Fibroblast of villous mesenchyme (primary cell): Measurements from ENCODE around the gene LRWD1. TPM values are rescaled to one million over a fixed set of nuclear protein-coding genes. Genes with fewer than 3 reads are reported as not detected.

Experiments used
- DNase-seq: peaks from one replicate; pipeline ENCODE4 v3.0.0-alpha.2; 2010; ENCODE audit warnings: low read depth
- H3K4me3 ChIP-seq: 2 replicates; pipeline ENCODE4 v1.5.1; 2011; ENCODE audit warnings: low read depth, mild to moderate bottlenecking, low read length
- total RNA-seq: library from RNA; depleted of rRNA; stranded (reverse); fragments of >200 nt; gene quantifications from 2 replicates; pipeline ENCODE4 v1.2.3, GENCODE V29; 2012
- TF ChIP-seq, protein P1 (sequence below): IDR thresholded peaks from 2 replicates; pipeline ENCODE4 v1.5.1; 2012; ENCODE audit warnings: low read depth, mild to moderate bottlenecking, low read length; ENCODE audit not compliant: insufficient read depth

The LRWD1 gene
- total RNA-seq, 1 donor = 22.9 TPM

GRCh38 chr7:102431617-102432298 is 33.0 kb upstream of the LRWD1 start:
- no peak overlapping the region for H3K4me3 ChIP-seq
- TF ChIP-seq, protein P1, sequence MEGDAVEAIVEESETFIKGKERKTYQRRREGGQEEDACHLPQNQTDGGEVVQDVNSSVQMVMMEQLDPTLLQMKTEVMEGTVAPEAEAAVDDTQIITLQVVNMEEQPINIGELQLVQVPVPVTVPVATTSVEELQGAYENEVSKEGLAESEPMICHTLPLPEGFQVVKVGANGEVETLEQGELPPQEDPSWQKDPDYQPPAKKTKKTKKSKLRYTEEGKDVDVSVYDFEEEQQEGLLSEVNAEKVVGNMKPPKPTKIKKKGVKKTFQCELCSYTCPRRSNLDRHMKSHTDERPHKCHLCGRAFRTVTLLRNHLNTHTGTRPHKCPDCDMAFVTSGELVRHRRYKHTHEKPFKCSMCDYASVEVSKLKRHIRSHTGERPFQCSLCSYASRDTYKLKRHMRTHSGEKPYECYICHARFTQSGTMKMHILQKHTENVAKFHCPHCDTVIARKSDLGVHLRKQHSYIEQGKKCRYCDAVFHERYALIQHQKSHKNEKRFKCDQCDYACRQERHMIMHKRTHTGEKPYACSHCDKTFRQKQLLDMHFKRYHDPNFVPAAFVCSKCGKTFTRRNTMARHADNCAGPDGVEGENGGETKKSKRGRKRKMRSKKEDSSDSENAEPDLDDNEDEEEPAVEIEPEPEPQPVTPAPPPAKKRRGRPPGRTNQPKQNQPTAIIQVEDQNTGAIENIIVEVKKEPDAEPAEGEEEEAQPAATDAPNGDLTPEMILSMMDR = no peak
- peak; percentile 24 for DNase-seq

DNA sequence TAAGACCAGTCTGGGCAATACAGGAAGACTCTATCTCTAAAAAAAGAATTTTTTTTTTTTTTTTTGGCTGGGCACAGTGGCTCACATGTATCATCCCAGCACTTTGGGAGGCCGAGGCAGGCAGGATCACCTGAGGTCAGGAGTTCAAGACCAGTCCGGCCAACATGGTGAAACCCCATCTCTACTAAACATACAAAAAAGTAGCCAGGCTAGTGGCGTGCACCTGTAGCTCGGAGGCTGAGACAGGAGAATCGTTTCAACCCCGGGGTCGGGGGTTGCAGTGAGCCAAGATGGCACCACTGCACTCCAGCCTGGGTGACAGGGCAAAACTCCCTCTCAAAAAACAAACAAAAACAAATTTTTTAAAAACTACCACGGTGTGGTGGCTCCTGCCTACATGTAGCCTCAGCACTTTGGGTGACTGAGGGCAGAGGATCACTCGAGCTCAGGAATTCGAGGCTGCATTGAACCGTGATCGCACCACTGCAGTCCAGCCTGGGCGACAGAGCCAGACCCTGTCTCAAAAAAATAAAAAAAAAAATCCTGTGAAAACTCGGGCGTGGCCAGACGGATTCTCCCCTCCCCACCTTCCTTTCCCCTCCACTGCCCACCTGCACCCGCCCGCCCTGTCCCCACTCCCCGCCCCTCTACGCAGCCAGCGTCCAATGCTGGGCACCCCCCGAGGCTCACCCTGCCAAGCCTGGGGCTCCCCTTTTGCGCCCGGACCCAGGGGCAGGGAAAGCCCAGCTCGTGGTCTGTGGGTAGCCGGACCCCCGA is 32.2 kb upstream of the LRWD1 start:
- DNase-seq = no peak
- TF ChIP-seq, protein P1 = no peak
- peak overlapping the region; percentile 81 for H3K4me3 ChIP-seq

- TF ChIP-seq, protein P1 = no peak
- peak; percentile 72 for DNase-seq
- peak within 1 kb of the TSS; percentile 81 for H3K4me3 ChIP-seq
These were observed 31.4 kb upstream of the LRWD1 start, which contains the start of gene ORAI2 for GRCh38 chr7:102433219-102434038. Gene ORAI2 (plus strand): TSS chr7:102433575. CDS start chr7:102438957, 5,382 bp downstream.

- no peak for DNase-seq
- TF ChIP-seq, protein P1 = no peak
- peak overlapping the region; percentile 81 for H3K4me3 ChIP-seq
These were observed 30.7 kb upstream of the LRWD1 start for GRCh38 chr7:102434039-102434486.

DNA sequence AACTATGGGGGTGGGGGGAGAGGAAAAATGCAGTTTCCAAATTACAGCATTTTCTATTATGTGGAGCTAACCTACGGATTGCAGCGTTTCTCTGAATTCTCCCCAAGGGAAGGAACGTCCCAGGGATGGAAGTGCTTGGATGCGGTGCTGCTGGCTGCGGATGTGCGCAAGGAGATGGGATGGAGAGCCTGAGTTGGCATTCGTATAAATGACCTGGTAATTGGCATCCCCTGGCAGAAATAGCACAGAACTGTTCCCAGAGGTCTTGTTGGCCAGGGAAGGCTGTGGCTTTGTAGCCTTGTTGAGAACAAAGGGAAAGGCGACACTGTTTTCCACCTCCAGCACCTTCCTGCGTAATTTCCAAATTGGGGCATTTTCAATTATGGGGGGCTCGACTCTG is 28.7 kb upstream of the LRWD1 start:
- TF ChIP-seq, protein P1 = no peak
- DNase-seq = no peak
- H3K4me3 ChIP-seq = no peak overlapping the region

DNA sequence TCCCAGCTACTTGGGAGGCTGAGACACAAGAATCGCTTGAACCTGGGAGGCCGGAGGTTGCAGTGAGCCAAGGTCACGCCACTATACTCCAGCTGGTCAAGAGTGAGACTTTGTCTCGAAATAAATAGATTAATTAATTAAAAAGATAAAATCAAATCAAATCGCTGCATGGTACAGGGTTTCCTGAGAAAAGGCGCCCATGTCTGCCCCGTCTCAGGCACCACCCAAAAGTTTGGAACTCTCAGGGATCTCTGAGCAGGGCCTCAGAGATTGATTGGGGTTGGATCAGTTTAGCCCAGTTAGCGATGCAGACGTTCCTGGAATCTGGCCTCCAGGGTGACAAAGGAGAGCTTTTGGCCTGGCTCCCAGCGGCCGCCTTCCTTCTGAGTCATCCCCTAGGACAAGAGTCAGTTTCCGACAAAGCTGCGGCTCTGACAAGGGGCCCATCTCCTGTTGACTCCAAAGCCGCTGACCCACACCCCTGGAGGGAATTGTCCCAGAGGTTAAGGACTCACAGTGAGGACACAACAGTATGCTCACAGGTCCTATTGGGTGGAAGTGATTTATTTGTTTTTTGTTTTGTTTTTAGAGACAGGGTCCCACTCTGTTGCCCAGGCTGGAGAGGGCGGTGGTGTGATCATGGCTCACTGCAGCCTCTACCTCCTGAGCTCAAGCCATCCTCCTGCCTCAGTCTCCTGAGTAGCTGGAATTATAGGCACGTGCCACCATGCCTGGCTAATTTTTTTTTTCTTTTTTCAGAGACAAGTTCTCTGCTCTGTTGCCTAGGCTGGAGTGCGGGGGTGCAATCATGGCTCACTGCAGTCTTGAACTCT is 24.6 kb upstream of the LRWD1 start:
- H3K4me3 ChIP-seq = no peak overlapping the region
- TF ChIP-seq, protein P1 = no peak
- DNase-seq = peak; percentile 76
